Fibroblast of villous mesenchyme (primary cell): ENCODE data around the gene CHN1. TPM values are rescaled to one million over a fixed set of nuclear protein-coding genes. Genes with fewer than 3 reads are reported as not detected.

Experiments used
- DNase-seq: peaks from one replicate; pipeline ENCODE4 v3.0.0-alpha.2; 2010; ENCODE audit warnings: low read depth
- H3K4me3 ChIP-seq: 2 replicates; pipeline ENCODE4 v1.5.1; 2011; ENCODE audit warnings: low read depth, mild to moderate bottlenecking, low read length
- CTCF ChIP-seq: IDR thresholded peaks from 2 replicates; pipeline ENCODE4 v1.5.1; 2012; ENCODE audit warnings: low read depth, mild to moderate bottlenecking, low read length; ENCODE audit not compliant: insufficient read depth
- total RNA-seq: library from RNA; depleted of rRNA; stranded (reverse); fragments of >200 nt; gene quantifications from 2 replicates; pipeline ENCODE4 v1.2.3, GENCODE V29; 2012

CHN1 gene
- total RNA-seq, 1 donor: 45.3 TPM

- no peak overlapping the region for H3K4me3 ChIP-seq
- TF ChIP-seq CTCF: no peak
- DNase-seq: peak; percentile 100
Observed at GRCh38 chr2:174778085-174778981, 226.8 kb downstream of the CHN1 start.

- no peak overlapping the region for H3K4me3 ChIP-seq
- peak; percentile 67 for DNase-seq
- no peak for TF ChIP-seq CTCF
Observed at GRCh38 chr2:174777347-174778084, 227.7 kb downstream of the CHN1 start.

- no peak overlapping the region for H3K4me3 ChIP-seq
- TF ChIP-seq CTCF: no peak
- DNase-seq: peak; percentile 86
Observed at GRCh38 chr2:174776675-174777074, 228.5 kb downstream of the CHN1 start.

GRCh38 chr2:174776223-174776622 is 229.0 kb downstream of the CHN1 start:
- peak; percentile 58 for TF ChIP-seq CTCF
- H3K4me3 ChIP-seq: no peak overlapping the region
- DNase-seq: no peak

GRCh38 chr2:174775571-174775980 is 229.6 kb downstream of the CHN1 start:
- H3K4me3 ChIP-seq: no peak overlapping the region
- DNase-seq: no peak
- no peak for TF ChIP-seq CTCF

- DNase-seq: no peak
- TF ChIP-seq CTCF: no peak
- H3K4me3 ChIP-seq: no peak overlapping the region
Observed at GRCh38 chr2:174774886-174775285, 230.3 kb downstream of the CHN1 start.
